H9 (cell line): Measurements from ENCODE around the gene FNDC3A. TPM values are rescaled to one million over a fixed set of nuclear protein-coding genes. Genes with fewer than 3 reads are reported as not detected.
A peak's percentile ranks its signal among the peaks of the same experiment; 100 is the strongest.

Source experiments
- DNase-seq: peaks from one replicate; pipeline ENCODE4 v3.0.0-alpha.2; 2017
- H2AFZ ChIP-seq: one replicate; pipeline ENCODE4 v1.6.1; 2013; ENCODE audit warnings: mild to moderate bottlenecking, low read length, control low read depth, moderate library complexity
- H2AK5ac ChIP-seq: 2 replicates; pipeline ENCODE4 v1.6.1; 2013; ENCODE audit warnings: low read length, control low read depth, mixed read lengths; ENCODE audit not compliant: insufficient read length
- H2BK120ac ChIP-seq: one replicate; pipeline ENCODE4 v1.6.1; 2013; ENCODE audit warnings: low read depth, mild to moderate bottlenecking, low read length, control low read depth, inconsistent platforms; ENCODE audit not compliant: poor library complexity, severe bottlenecking
- H2BK12ac ChIP-seq: 2 replicates; pipeline ENCODE4 v1.6.1; 2013; ENCODE audit warnings: low read length, control low read depth, mixed read lengths, low read depth; ENCODE audit not compliant: insufficient read length
- H2BK15ac ChIP-seq: 2 replicates; pipeline ENCODE4 v1.6.1; 2013; ENCODE audit warnings: low read depth, low read length, control low read depth
- H2BK20ac ChIP-seq: one replicate; pipeline ENCODE4 v1.6.1; 2013; ENCODE audit warnings: low read depth, mild to moderate bottlenecking, low read length, control low read depth, inconsistent platforms; ENCODE audit not compliant: poor library complexity, severe bottlenecking
- H2BK5ac ChIP-seq: 2 replicates; pipeline ENCODE4 v1.6.1; 2013; ENCODE audit warnings: low read length, control low read depth, mixed read lengths; ENCODE audit not compliant: insufficient read length
- H3K14ac ChIP-seq: 2 replicates; pipeline ENCODE4 v1.6.1; 2013; ENCODE audit warnings: low read length, control low read depth; ENCODE audit not compliant: insufficient read depth
- H3K18ac ChIP-seq: 2 replicates; pipeline ENCODE4 v1.6.1; 2013; ENCODE audit warnings: low read depth, mild to moderate bottlenecking, mixed read lengths, low read length, control low read depth; ENCODE audit not compliant: insufficient read length
- H3K23ac ChIP-seq: 2 replicates; pipeline ENCODE4 v1.6.1; 2013; ENCODE audit warnings: low read length, control low read depth, mixed read lengths, low read depth; ENCODE audit not compliant: insufficient read length
- H3K23me2 ChIP-seq: 2 replicates; pipeline ENCODE4 v1.6.1; 2013; ENCODE audit warnings: low read depth, mild to moderate bottlenecking, mixed read lengths, low read length, control low read depth; ENCODE audit not compliant: insufficient read length, poor library complexity, severe bottlenecking
- H3K27ac ChIP-seq: 2 replicates; pipeline ENCODE4 v1.5.1; 2013; ENCODE audit warnings: low read length, control low read depth, mixed read lengths, low read depth; ENCODE audit not compliant: insufficient read length
- H3K27me3 ChIP-seq: 2 replicates; pipeline ENCODE4 v1.6.1; 2013; ENCODE audit warnings: low read length, control low read depth, inconsistent platforms; ENCODE audit not compliant: insufficient read depth
- H3K4ac ChIP-seq: 2 replicates; pipeline ENCODE4 v1.6.1; 2013; ENCODE audit warnings: low read depth, mild to moderate bottlenecking, control low read depth, inconsistent platforms, low read length, moderate library complexity
- H3K4me1 ChIP-seq: 2 replicates; pipeline ENCODE4 v1.6.1; 2013; ENCODE audit warnings: low read length, control low read depth, inconsistent platforms; ENCODE audit not compliant: insufficient read depth
- H3K4me2 ChIP-seq: 2 replicates; pipeline ENCODE4 v1.6.1; 2013; ENCODE audit warnings: low read length, control low read depth, mixed read lengths; ENCODE audit not compliant: insufficient read length, insufficient read depth
- H3K56ac ChIP-seq: 2 replicates; pipeline ENCODE4 v1.6.1; 2013; ENCODE audit warnings: low read depth, mild to moderate bottlenecking, mixed read lengths, low read length, control low read depth; ENCODE audit not compliant: insufficient read length
- H3K79me1 ChIP-seq: 2 replicates; pipeline ENCODE4 v1.6.1; 2013; ENCODE audit warnings: low read depth, mild to moderate bottlenecking, moderate library complexity, low read length, control low read depth, inconsistent platforms; ENCODE audit not compliant: insufficient read depth, poor library complexity, severe bottlenecking
- H3K79me2 ChIP-seq: 2 replicates; pipeline ENCODE4 v1.6.1; 2013; ENCODE audit warnings: low read length, control low read depth, inconsistent platforms; ENCODE audit not compliant: insufficient read depth
- H3K9ac ChIP-seq: 2 replicates; pipeline ENCODE4 v1.6.1; 2013; ENCODE audit warnings: low read length, control low read depth, mixed read lengths; ENCODE audit not compliant: insufficient read length; ENCODE audit errors: extremely low read depth
- H3K9me3 ChIP-seq: one replicate; pipeline ENCODE4 v1.6.1; 2013; ENCODE audit warnings: low read depth, low read length, inconsistent platforms; ENCODE audit not compliant: control insufficient read depth
- H3T11ph ChIP-seq: one replicate; pipeline ENCODE4 v1.6.1; 2013; ENCODE audit warnings: mild to moderate bottlenecking, low read length, control low read depth, inconsistent platforms
- H4K20me1 ChIP-seq: one replicate; pipeline ENCODE4 v1.6.1; 2013; ENCODE audit not compliant: control insufficient read depth, insufficient read length, insufficient read depth
- H4K5ac ChIP-seq: 2 replicates; pipeline ENCODE4 v1.6.1; 2013; ENCODE audit warnings: low read depth, mild to moderate bottlenecking, mixed read lengths, low read length, control low read depth; ENCODE audit not compliant: insufficient read length
- H4K8ac ChIP-seq: replicated peaks from 2 replicates; pipeline ENCODE4 v1.6.1; 2013; ENCODE audit warnings: low read length, control low read depth, mixed read lengths, low read depth; ENCODE audit not compliant: insufficient read length
- H4K91ac ChIP-seq: 2 replicates; pipeline ENCODE4 v1.6.1; 2013; ENCODE audit warnings: low read depth, mild to moderate bottlenecking, moderate library complexity, mixed read lengths, low read length, control low read depth; ENCODE audit not compliant: insufficient read length
- H3K27ac Mint-ChIP-seq, 3 experiments: 2 replicates in 2 of 3; 3 replicates in 1 of 3; pipeline ENCODE4 v1.8.0; 2020 to 2021; ENCODE audit warnings: mixed read lengths in 3 of 3, mild to moderate bottlenecking in 1 of 3, moderate library complexity in 1 of 3
- H3K27me3 Mint-ChIP-seq: 2 replicates; pipeline ENCODE4 v1.8.0; 2021; ENCODE audit warnings: low read depth, mild to moderate bottlenecking, moderate library complexity, mixed read lengths
- H3K36me3 Mint-ChIP-seq, 3 experiments: 2 replicates in 2 of 3; 3 replicates in 1 of 3; pipeline ENCODE4 v1.8.0; 2020 to 2021; ENCODE audit warnings: low read depth in 3 of 3, mixed read lengths in 3 of 3; ENCODE audit not compliant: insufficient read depth in 1 of 3
- H3K4me1 Mint-ChIP-seq, 2 experiments: 2 replicates each; pipeline ENCODE4 v1.8.0; 2020; ENCODE audit warnings: mixed read lengths in 2 of 2
- H3K4me3 Mint-ChIP-seq, 2 experiments: 2 replicates in 1 of 2; 3 replicates in 1 of 2; pipeline ENCODE4 v1.8.0; 2020 to 2021; ENCODE audit warnings: mild to moderate bottlenecking in 2 of 2, mixed read lengths in 2 of 2, moderate library complexity in 1 of 2
- H3K9me3 Mint-ChIP-seq, 2 experiments: 2 replicates in 1 of 2; 3 replicates in 1 of 2; pipeline ENCODE4 v1.8.0; 2020; ENCODE audit warnings: mild to moderate bottlenecking in 2 of 2, mixed read lengths in 2 of 2, moderate library complexity in 1 of 2
- CTCF ChIP-seq: fragments of 200-600 bp; sonication (generic); conservative IDR thresholded peaks from 3 replicates; pipeline ENCODE4 v1.8.0; 2021; ENCODE audit warnings: antibody characterized with exemption, mild to moderate bottlenecking
- WGBS: extraction: QIAGEN DNeasy Blood & Tissue Kit; methylation state at CpG from one replicate; pipeline ENCODE4 v1.1.7; 2013; ENCODE audit warnings: missing lambda C conversion rate, low lambda C conversion rate, mixed read lengths; ENCODE audit not compliant: insufficient read length; ENCODE audit errors: extremely low coverage; 5-methylcytosine and 5-hydroxymethylcytosine counted together
- total RNA-seq: library from RNA; stranded (reverse); gene quantifications from 2 replicates; pipeline ENCODE4 v1.2.1, GENCODE V29; 2021

Gene FNDC3A
- total RNA-seq, 1 experiment from 2014 or later = 27.4 TPM

DNA sequence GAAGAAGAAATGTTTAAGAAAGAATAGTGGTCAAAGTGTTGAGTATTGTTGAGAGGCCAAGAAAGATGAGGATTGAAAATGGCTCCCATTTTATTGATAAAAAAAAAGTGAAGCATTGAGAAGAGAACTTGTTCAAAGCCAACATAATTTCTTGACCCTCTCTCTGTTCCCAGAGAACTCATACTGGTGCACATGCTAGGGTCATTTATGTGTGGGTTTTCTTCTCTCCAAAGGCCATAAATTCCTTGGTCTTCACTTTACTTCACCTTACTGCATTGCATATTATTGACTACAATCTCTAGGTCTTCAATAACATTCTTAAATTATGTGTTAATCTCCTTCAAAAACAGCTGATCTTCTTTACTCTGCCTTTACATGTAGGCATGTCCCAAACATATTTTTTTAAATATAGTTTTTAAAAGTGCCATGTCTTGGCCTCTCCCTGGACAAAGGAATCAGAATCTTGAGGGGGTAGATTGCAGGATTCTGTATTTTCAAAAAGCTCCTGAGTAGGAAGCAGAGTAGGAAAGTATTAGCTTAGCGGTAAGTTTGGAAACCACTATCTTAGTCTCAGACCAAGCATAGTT is 1.8 kb upstream of the FNDC3A start:
- H3K9ac ChIP-seq = no peak overlapping the region
- H3K27me3 Mint-ChIP-seq = peaks cover 2% of the 10 kb centered on the region; the same call in 1 of the 2 replicates
- H3K23me2 ChIP-seq = peaks cover 8% of the 10 kb centered on the region
- H3K23ac ChIP-seq = no peak overlapping the region
- no peak overlapping the region for H3K56ac ChIP-seq
- no peak overlapping the region for H2AFZ ChIP-seq
- no peak overlapping the region for H2BK5ac ChIP-seq
- H3K4me1 Mint-ChIP-seq = peaks cover 20 to 27% of the 10 kb centered on the region in 2 experiments
- no peak overlapping the region for H4K91ac ChIP-seq
- H3K4ac ChIP-seq = no peak overlapping the region
- no peak overlapping the region for H2BK15ac ChIP-seq
- no peak overlapping the region for H3T11ph ChIP-seq
- H3K4me2 ChIP-seq = no peak overlapping the region
- no peak overlapping the region for H2AK5ac ChIP-seq
- H2BK120ac ChIP-seq = no peak overlapping the region
- no CpG with 5 or more reads among the region's 1 CpG for WGBS
- H4K8ac ChIP-seq = no peak overlapping the region
- H3K27me3 ChIP-seq = no peaks in the 10 kb centered on the region
- H2BK20ac ChIP-seq = no peak overlapping the region
- peaks cover 12 to 21% of the 10 kb centered on the region in 2 experiments for H3K9me3 Mint-ChIP-seq
- no peak overlapping the region for H3K14ac ChIP-seq
- H4K20me1 ChIP-seq = no peaks in the 10 kb centered on the region
- peak overlapping the region in 1 of 2 experiments; percentile 92; a peak in 1 of 5 replicates for H3K4me3 Mint-ChIP-seq
- no peaks in the 10 kb centered on the region for H3K9me3 ChIP-seq
- no peak overlapping the region for H4K5ac ChIP-seq
- H3K4me1 ChIP-seq = peaks cover 1% of the 10 kb centered on the region; the same call in 1 of the 2 replicates
- peaks cover 3% of the 10 kb centered on the region; the same call in 1 of the 2 replicates for H3K79me2 ChIP-seq
- peaks cover 10 to 21% (median 14%) of the 10 kb centered on the region in 3 experiments for H3K36me3 Mint-ChIP-seq
- no peak overlapping the region for H3K27ac ChIP-seq
- H3K18ac ChIP-seq = no peak overlapping the region
- H3K79me1 ChIP-seq = no peaks in the 10 kb centered on the region
- H3K27ac Mint-ChIP-seq = no peak overlapping the region
- DNase-seq = no peak
- no peak for TF ChIP-seq CTCF
- H2BK12ac ChIP-seq = no peak overlapping the region
